ENCODE results near the gene TUBA1B.
"Not testable (repeated sequence)": the region's sequence is repeated elsewhere in the genome, so short reads cannot be mapped to it uniquely, and the experiment has no call there.

Gene TUBA1B

GRCh38 chr12:49131051-49131893 lies at the start of gene TUBA1B:
Gene TUBA1B (minus strand): TSS chr12:49131395. CDS start chr12:49131300, 95 bp downstream.
- DNase-seq (ENCODE audit: low read depth in 3 of 3): peak; percentile 78 to 87 (median 84)

GRCh38 chr12:49174218-49174617 lies 43.0 kb upstream of the TUBA1B start:
- no peak for DNase-seq (ENCODE audit: low read depth in 3 of 3)

GRCh38 chr12:49170924-49171323 lies 39.7 kb upstream of the TUBA1B start:
- no peak for DNase-seq (ENCODE audit: low read depth in 3 of 3)

GRCh38 chr12:49165114-49165513 lies 33.9 kb upstream of the TUBA1B start:
- no peak for DNase-seq (ENCODE audit: low read depth in 3 of 3)

GRCh38 chr12:49161901-49162300 lies 30.7 kb upstream of the TUBA1B start:
- not testable (repeated sequence) for DNase-seq (ENCODE audit: low read depth in 3 of 3)

- no peak for DNase-seq (ENCODE audit: low read depth in 3 of 3)
Observed at GRCh38 chr12:49161092-49161795, 30.0 kb upstream of the TUBA1B start.

- DNase-seq (ENCODE audit: low read depth in 3 of 3): no peak
Observed at GRCh38 chr12:49160399-49160798, 29.2 kb upstream of the TUBA1B start.

GRCh38 chr12:49154221-49154620 lies 23.0 kb upstream of the TUBA1B start:
- DNase-seq (ENCODE audit: low read depth in 3 of 3): no peak

- DNase-seq (ENCODE audit: low read depth in 3 of 3): no peak
Observed at GRCh38 chr12:49147384-49147783, 16.2 kb upstream of the TUBA1B start.

- DNase-seq (ENCODE audit: low read depth in 3 of 3): no peak
Observed at GRCh38 chr12:49146406-49146805, 15.2 kb upstream of the TUBA1B start.

GRCh38 chr12:49144384-49144783 lies 13.2 kb upstream of the TUBA1B start:
- no peak for DNase-seq (ENCODE audit: low read depth in 3 of 3)

- DNase-seq (ENCODE audit: low read depth in 3 of 3): no peak
Observed at GRCh38 chr12:49138999-49139398, 7.8 kb upstream of the TUBA1B start.

- DNase-seq (ENCODE audit: low read depth in 3 of 3): no peak
Observed at GRCh38 chr12:49138587-49138986, 7.4 kb upstream of the TUBA1B start.

- no peak for DNase-seq (ENCODE audit: low read depth in 3 of 3)
Observed at GRCh38 chr12:49137476-49137875, 6.3 kb upstream of the TUBA1B start.

- DNase-seq (ENCODE audit: low read depth in 3 of 3): not testable (repeated sequence)
Observed at GRCh38 chr12:49136997-49137396, 5.8 kb upstream of the TUBA1B start.

- no peak for DNase-seq (ENCODE audit: low read depth in 3 of 3)
Observed at GRCh38 chr12:49133590-49133989, 2.4 kb upstream of the TUBA1B start.

GRCh38 chr12:49133014-49133413 lies 1.8 kb upstream of the TUBA1B start:
- no peak for DNase-seq (ENCODE audit: low read depth in 3 of 3)

GRCh38 chr12:49131894-49132461 lies 783 bp upstream of the TUBA1B start:
- DNase-seq (ENCODE audit: low read depth in 3 of 3): no peak

GRCh38 chr12:49130151-49131050 lies 794 bp downstream of the TUBA1B start:
- DNase-seq (ENCODE audit: low read depth in 3 of 3): peak; percentile 83 to 90 (median 87)

GRCh38 chr12:49129332-49130150 lies 1.7 kb downstream of the TUBA1B start:
- peak in 1 of 3 experiments; percentile 13 for DNase-seq (ENCODE audit: low read depth in 3 of 3)

- not testable (repeated sequence) for DNase-seq (ENCODE audit: low read depth in 3 of 3)
Observed at GRCh38 chr12:49127971-49128370, 3.2 kb downstream of the TUBA1B start.

Data from stimulated activated CD4-positive, alpha-beta T cell treated with anti-CD3 and anti-CD28 coated beads, TNF-alpha, amount 100 ng/mL, for 24 hours (primary cell).